Activated B cell treated with CpG ODN at 0.5 μM for 24 hours (primary cell): ENCODE results near the gene KIAA0232. TPM values are rescaled to one million over a fixed set of nuclear protein-coding genes. Genes with fewer than 3 reads are reported as not detected.

Experiments
- ATAC-seq: fragments of 200-7000 bp; cut with Tn5 transposase; one replicate; pipeline ENCODE4 v1.10.0; 2021; ENCODE audit warnings: low read depth, mild to moderate bottlenecking, moderate library complexity
- CTCF ChIA-PET: fragments of 350-600 bp; sonication (Branson Sonifier 250); formaldehyde crosslinking; loops from one replicate; lab custom pipeline; 2021; ENCODE audit warnings: antibody characterized with exemption; lab: Charles Lee
- POLR2A ChIA-PET: fragments of 350-600 bp; sonication (Branson Sonifier 250); formaldehyde crosslinking; loops from one replicate; lab custom pipeline; 2021; ENCODE audit warnings: antibody characterized with exemption; lab: Charles Lee
- DNase-seq: peaks from one replicate; pipeline ENCODE4 v3.0.0; 2022
- H3K27ac Mint-ChIP-seq: one replicate; pipeline ENCODE4 v1.8.0; 2020; ENCODE audit warnings: mixed read lengths
- H3K27me3 Mint-ChIP-seq: one replicate; pipeline ENCODE4 v1.8.0; 2021; ENCODE audit warnings: mixed read lengths
- H3K36me3 Mint-ChIP-seq: one replicate; pipeline ENCODE4 v1.8.0; 2021; ENCODE audit warnings: low read depth, mixed read lengths
- H3K4me1 Mint-ChIP-seq: one replicate; pipeline ENCODE4 v1.8.0; 2021; ENCODE audit warnings: mixed read lengths
- H3K4me3 Mint-ChIP-seq: one replicate; pipeline ENCODE4 v1.8.0; 2020; ENCODE audit warnings: mild to moderate bottlenecking, mixed read lengths
- H3K9me3 Mint-ChIP-seq: one replicate; pipeline ENCODE4 v1.8.0; 2020; ENCODE audit warnings: mixed read lengths
- CTCF ChIP-seq: fragments of 200-600 bp; IDR thresholded peaks from one replicate; pipeline ENCODE4 v1.8.0; 2022; ENCODE audit warnings: antibody characterized with exemption, mild to moderate bottlenecking
- intact Hi-C: fragments of 100-400 bp; cut with micrococcal nuclease; formaldehyde crosslinking; loops from one replicate; pipeline ENCODE4 v1.15.1; 2024
- total RNA-seq: library from RNA; stranded (reverse); gene quantifications from 2 replicates; pipeline ENCODE4 v1.2.3, GENCODE V29; 2022

The KIAA0232 gene
- total RNA-seq, 1 donor from 2014 or later: 15.5 TPM

GRCh38 chr4:6803246-6803645 lies 20.7 kb downstream of the KIAA0232 start:
- Mint-ChIP-seq H3K4me3 (no peak overlapping the region), H3K9me3 (no peaks in the 10 kb centered on the region), H3K36me3 (peaks cover 10% of the 10 kb centered on the region), H3K27ac (no peak overlapping the region), H3K4me1 (peaks cover 2% of the 10 kb centered on the region), H3K27me3 (no peaks in the 10 kb centered on the region)
- ChIA-PET CTCF (no interaction called here), POLR2A (no interaction called here)
- intact Hi-C loops: no loop called here
- DNase-seq (no peak), ATAC-seq (no peak)
- TF ChIP-seq CTCF: no peak

GRCh38 chr4:6804082-6804752 lies 21.7 kb downstream of the KIAA0232 start:
- no peak for TF ChIP-seq CTCF
- no peak overlapping the region for H3K27ac Mint-ChIP-seq
- CTCF ChIA-PET: no interaction called here
- no peak for DNase-seq
- no peaks in the 10 kb centered on the region for H3K27me3 Mint-ChIP-seq
- POLR2A ChIA-PET: no interaction called here
- H3K4me1 Mint-ChIP-seq: peaks cover 7% of the 10 kb centered on the region
- peaks cover 10% of the 10 kb centered on the region for H3K36me3 Mint-ChIP-seq
- no peak overlapping the region for H3K4me3 Mint-ChIP-seq
- intact Hi-C loops: no loop called here
- H3K9me3 Mint-ChIP-seq: no peaks in the 10 kb centered on the region
- no peak for ATAC-seq

- CTCF ChIA-PET: no interaction called here
- Mint-ChIP-seq H3K27me3 (no peaks in the 10 kb centered on the region), H3K36me3 (peaks cover 8% of the 10 kb centered on the region), H3K4me1 (peaks cover 16% of the 10 kb centered on the region), H3K27ac (no peak overlapping the region), H3K4me3 (no peak overlapping the region), H3K9me3 (no peaks in the 10 kb centered on the region)
- no peak for TF ChIP-seq CTCF
- ATAC-seq (no peak), DNase-seq (no peak)
- POLR2A ChIA-PET: interaction anchor here (0.7 kb wide), 1 partner anchor 39 kb away, joined by 7 read pairs; no protein-coding TSS in a partner anchor
- intact Hi-C loops: no loop called here
Measured at GRCh38 chr4:6806924-6807626, 24.5 kb downstream of the KIAA0232 start.

GRCh38 chr4:6808259-6808658 lies 25.7 kb downstream of the KIAA0232 start:
- ATAC-seq (no peak), DNase-seq (no peak)
- Mint-ChIP-seq H3K36me3 (peaks cover 4% of the 10 kb centered on the region), H3K4me1 (peaks cover 21% of the 10 kb centered on the region), H3K9me3 (no peaks in the 10 kb centered on the region), H3K4me3 (no peak overlapping the region), H3K27ac (no peak overlapping the region), H3K27me3 (no peaks in the 10 kb centered on the region)
- TF ChIP-seq CTCF: no peak
- CTCF ChIA-PET: no interaction called here
- POLR2A ChIA-PET: no interaction called here
- intact Hi-C loops: no loop called here

GRCh38 chr4:6811165-6811564 lies 28.6 kb downstream of the KIAA0232 start:
- H3K9me3 Mint-ChIP-seq: no peaks in the 10 kb centered on the region
- no peak for TF ChIP-seq CTCF
- peaks cover 24% of the 10 kb centered on the region for H3K4me1 Mint-ChIP-seq
- peaks cover 11% of the 10 kb centered on the region for H3K36me3 Mint-ChIP-seq
- ATAC-seq: no peak
- intact Hi-C loops: loop anchor here (5.0 kb wide), 1 partner anchor 36 kb away; no protein-coding TSS in a partner anchor
- no peak overlapping the region for H3K4me3 Mint-ChIP-seq
- no peaks in the 10 kb centered on the region for H3K27me3 Mint-ChIP-seq
- H3K27ac Mint-ChIP-seq: no peak overlapping the region
- ChIA-PET POLR2A (interaction anchor here (0.6 kb wide), 1 partner anchor 172 kb away, joined by 12 read pairs; no protein-coding TSS in a partner anchor), CTCF (no interaction called here)
- DNase-seq: no peak
